ENCODE results near the gene TRPC4AP.

GRCh38 chr20:35009665-35010328 lies 82.8 kb downstream of the TRPC4AP start:
- TF ChIP-seq CTCF (IDR thresholded peaks at IDR 0.05 in 4 of 5, conservative IDR thresholded peaks at IDR 0.05 in 1 of 5) (no peak), POLR2A (IDR thresholded peaks at IDR 0.05) (no peak)

Measured in gastrocnemius medialis (tissue), 4 donors.